Adrenal gland (tissue), 5 donors: ENCODE results near the gene METRNL.

Experiments used
- CTCF ChIP-seq, 6 experiments: fragments of 450-650 bp in 4 of 6; fragments of 200-600 bp in 2 of 6; sonication (generic) in 1 of 6; IDR thresholded peaks; 1 replicate in 5 of 6; 2 replicates in 1 of 6; pipeline versions ENCODE4 v1.5.1 to v1.8.0; 2016 to 2021; ENCODE audit warnings: antibody characterized with exemption in 6 of 6, mild to moderate bottlenecking in 2 of 6, moderate library complexity in 1 of 6
- POLR2A ChIP-seq, 2 donors: fragments of 450-650 bp; IDR thresholded peaks; one replicate each; pipeline ENCODE4 v1.6.1; 2017; ENCODE audit warnings: antibody characterized with exemption in 2 of 2, mild to moderate bottlenecking in 2 of 2, moderate library complexity in 1 of 2
- donor health status: DM: no; HTN: no; CAD: no.

DNA sequence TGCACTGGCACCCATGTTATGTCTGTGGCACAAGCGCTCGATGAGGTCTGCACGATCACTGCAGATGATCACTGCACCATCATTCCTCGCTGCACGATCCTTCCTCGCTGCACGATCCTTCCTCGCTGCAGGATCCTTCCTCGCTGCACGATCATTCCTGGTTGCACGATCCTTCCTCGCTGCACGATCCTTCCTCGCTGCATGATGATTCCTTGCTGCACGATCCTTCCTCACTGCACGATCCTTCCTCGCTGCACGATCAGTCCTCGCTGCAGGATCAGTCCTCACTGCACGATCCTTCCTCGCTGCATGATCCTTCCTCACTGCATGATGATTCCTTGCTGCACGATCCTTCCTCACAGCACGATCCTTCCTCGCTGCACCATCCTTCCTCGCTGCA lies 29.3 kb downstream of the METRNL start:
- TF ChIP-seq CTCF (IDR thresholded peaks at IDR 0.05) (no peak), POLR2A (IDR thresholded peaks at IDR 0.05) (no peak)
